Stimulated activated CD8-positive, alpha-beta memory T cell treated with anti-CD3 and anti-CD28 coated beads, Interleukin-7, amount 100 ng/mL, for 48 hours (primary cell): ENCODE data around the gene MYLK2.
"Not testable (repeated sequence)": the region's sequence is repeated elsewhere in the genome, so short reads cannot be mapped to it uniquely, and the experiment has no call there.

Experiments
- DNase-seq, 2 donors: peaks; one replicate each; pipeline ENCODE4 v3.0.0-alpha.2; 2020; ENCODE audit warnings: low read depth in 1 of 2; ENCODE audit errors: extremely low read depth in 1 of 2

Gene MYLK2

GRCh38 chr20:31819083-31819784 lies at the start of gene MYLK2:
MYLK2 (plus strand) TSS chr20:31819356; CDS start chr20:31819581, 225 bp downstream.
- DNase-seq, result no peak

- DNase-seq, result no peak
Observed at GRCh38 chr20:31769681-31770080, 49.5 kb upstream of the MYLK2 start.

DNA sequence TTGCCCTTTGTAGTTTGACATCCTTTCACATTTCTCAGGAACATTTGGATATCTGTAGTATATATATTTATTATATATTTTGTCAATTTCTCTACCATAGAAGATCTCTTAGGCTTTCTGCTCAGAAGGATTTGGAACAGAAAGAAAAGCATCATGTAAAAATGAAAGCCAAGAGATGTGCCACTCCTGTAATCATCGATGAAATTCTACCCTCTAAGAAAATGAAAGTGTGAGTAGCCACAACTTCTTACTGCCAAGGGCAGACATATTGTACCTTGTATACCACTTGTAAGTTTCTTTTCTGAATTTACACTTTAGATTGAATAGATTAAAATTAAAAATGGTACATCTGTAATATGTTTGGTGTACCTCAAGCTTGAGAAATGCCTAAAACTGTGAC lies 48.9 kb upstream of the MYLK2 start:
- no peak for DNase-seq

DNA sequence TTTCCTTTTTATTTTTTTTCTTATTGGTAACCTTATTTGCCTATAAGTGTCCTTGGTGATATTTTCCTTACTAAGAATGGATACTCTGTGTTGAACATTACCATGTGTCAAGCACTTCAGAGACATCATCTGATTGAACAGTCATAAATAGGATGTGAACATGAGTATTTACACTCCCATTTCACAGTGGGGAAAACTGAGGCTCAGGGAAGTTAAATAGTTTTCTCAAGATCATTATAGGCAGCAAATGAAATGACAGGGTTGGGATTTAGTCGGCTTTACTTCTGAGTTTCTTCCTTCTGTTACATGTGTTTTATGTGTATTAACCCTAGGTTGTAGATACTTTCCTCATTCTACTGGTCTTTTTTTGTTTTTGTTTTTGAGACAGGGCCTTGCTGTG lies 44.7 kb upstream of the MYLK2 start:
- DNase-seq, result no peak

DNA sequence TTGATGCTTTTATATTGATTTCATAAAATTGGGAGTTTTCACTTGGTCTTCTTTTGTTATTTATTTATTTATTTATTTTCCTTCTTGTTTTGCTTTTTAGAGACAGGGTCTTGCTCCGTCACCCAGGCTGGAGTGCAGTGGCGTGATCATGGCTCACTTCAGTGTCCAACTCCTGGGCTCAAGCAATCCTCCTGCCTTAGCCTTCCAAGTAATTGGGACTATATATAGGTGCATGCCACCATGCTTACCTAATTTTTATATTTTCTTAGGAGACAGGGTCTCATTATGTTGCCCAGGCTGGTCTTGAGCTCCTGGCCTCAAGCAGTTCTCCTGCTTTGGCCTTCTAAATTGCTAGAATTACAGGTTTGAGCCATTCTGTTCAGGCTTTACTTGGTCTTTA lies 38.3 kb upstream of the MYLK2 start:
- DNase-seq, result no peak

GRCh38 chr20:31781945-31782344 lies 37.2 kb upstream of the MYLK2 start:
- no peak for DNase-seq

DNA sequence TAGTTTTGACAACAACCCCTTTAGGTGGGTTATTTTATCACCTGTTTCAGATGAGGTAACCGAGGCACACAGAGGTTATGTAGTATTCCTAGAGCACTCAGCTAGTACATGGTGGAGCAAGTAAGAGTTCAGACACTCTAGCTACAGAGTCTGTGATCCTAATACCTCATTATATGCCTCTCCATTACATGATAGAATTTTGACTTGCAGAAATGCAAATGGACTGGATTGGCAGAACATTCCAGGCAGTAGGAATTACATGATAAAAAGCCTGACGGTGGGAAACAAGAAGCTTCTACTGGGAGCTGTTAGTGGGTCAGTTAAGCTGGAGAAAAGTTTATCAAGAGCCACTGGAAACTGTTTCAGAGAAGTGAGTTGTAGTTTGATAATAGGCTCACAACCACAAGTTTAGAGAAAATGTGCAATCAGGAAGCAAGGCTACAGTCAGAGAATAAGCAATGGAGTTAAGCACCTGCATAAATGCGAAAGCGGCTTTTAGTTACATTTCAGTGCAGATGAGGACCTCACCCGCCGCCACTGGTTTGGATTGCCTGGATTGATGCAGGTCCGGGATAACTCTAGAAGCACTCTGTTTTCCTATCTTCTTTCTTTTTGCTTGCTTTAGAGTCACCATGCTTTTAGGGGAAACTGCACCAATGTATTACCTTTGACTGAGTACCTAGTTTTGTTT lies 34.7 kb upstream of the MYLK2 start:
- DNase-seq, result no peak

- no peak for DNase-seq
Observed at GRCh38 chr20:31785089-31785488, 34.1 kb upstream of the MYLK2 start.

GRCh38 chr20:31788578-31788977 lies 30.6 kb upstream of the MYLK2 start:
- no peak for DNase-seq

DNA sequence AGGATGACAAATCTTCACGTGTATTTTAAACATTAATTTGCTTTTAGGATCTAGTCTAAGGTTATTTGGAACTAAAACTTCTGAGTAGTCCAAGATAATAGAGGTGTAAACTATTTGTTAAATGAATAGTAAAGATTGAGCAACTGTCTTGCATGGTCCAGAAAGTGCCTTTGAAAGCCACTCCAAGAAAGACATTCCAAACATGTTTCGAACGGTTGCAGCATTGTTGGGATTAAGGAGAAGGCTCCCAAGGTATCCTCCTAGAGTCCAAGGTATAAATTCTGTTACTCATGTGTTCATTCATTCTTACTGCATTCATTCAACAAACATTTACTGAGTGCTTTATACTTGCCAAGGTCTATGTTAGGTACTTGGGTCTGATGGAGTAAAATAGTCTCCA lies 28.8 kb upstream of the MYLK2 start:
- DNase-seq, result no peak

DNA sequence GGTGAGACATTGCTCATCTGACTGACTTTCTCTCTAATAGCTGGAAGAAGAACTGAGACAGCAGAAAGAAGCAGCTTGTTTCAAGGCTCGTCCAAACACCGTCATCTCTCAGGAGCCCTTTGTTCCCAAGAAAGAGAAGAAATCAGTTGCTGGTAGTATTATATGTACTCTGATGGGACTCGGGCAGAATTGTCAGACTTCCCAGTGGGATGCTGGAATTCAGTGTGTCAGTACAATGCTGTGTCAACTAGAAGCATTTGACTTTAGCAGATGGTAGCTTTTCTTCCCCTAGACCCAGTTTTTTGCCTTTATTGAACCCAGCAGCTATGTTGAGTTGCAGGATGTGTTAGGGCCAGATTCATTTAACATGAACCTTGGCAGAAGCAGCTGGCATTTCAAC lies 21.8 kb upstream of the MYLK2 start:
- DNase-seq, result no peak

GRCh38 chr20:31801508-31801907 lies 17.6 kb upstream of the MYLK2 start:
- DNase-seq, result no peak

- no peak for DNase-seq
Observed at GRCh38 chr20:31803552-31804291, 15.4 kb upstream of the MYLK2 start.

- no peak for DNase-seq
Observed at GRCh38 chr20:31806564-31807355, 12.4 kb upstream of the MYLK2 start.

DNA sequence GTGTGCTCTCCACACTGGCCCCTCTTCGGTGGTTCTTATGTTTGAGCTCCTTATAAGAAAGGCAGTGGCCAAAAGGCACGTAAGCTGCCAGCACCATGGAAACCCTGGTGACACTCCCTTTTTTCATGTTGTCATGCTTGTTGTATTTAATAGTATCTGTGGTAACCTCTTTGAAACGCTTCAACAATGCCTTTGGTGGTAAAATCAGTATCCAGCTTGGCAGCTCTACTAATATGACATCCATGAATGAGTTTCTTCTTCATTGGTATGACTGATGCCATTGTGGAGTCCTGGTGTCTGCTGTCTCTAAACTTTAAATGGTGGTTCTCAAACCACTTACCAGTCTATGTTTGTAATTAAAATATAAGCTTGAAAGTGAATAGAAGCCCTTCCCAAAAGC lies 10.7 kb upstream of the MYLK2 start:
- DNase-seq, result no peak

- no peak for DNase-seq
Observed at GRCh38 chr20:31809661-31810060, 9.5 kb upstream of the MYLK2 start.

DNA sequence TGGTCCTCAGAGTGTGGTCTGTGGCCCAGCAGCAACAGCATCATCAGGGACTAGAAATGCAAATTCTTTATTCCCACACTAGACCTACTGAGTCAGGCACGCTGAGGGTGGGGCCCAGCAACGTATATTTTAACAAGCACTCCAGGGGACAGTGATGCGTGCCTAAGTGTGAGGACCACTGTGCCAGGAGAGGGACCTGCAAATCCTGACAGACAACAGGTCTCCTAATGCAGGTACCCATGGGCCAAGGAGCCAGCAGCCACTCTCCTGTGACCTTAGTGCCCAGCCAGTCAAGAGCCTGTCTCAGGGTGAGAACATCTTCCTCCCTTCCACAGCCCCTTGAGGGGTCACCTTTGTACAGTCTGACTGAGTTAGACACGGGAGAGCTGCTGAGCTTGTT lies 8.0 kb upstream of the MYLK2 start:
- no peak for DNase-seq

GRCh38 chr20:31811796-31812728 lies 7.1 kb upstream of the MYLK2 start:
- DNase-seq, result no peak

DNA sequence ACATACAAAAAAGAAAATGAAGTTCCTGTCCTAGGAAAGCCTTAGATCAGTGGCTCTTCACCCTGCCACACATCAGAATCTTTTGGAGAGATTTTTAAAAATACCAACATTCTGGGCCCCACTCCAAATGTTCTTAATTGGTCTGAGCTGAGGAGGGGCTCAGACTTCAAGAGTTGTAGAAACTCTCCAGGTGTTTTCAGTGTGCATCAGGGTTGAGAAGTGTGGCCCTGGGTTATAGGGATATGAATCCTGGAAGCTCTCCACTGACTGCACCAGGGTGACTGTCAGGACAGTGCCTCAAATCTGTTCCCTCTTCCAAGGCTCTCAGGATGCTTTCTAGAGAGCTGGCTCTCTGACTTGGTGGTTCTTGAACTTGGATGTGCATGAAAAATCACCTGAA lies 5.5 kb upstream of the MYLK2 start:
- no peak for DNase-seq

- DNase-seq, result not testable (repeated sequence)
Observed at GRCh38 chr20:31814142-31814541, 5.0 kb upstream of the MYLK2 start.
